Activated CD4-positive, CD25-positive, alpha-beta regulatory T cell (primary cell): ENCODE data around the gene PDCD1LG2.
"Not testable (repeated sequence)": the region's sequence is repeated elsewhere in the genome, so short reads cannot be mapped to it uniquely, and the experiment has no call there.

ENCODE experiments used
- DNase-seq, 4 experiments: peaks; one replicate each; lab custom pipeline; 2025; lab: John Stamatoyannopoulos, UW

Gene PDCD1LG2

GRCh38 chr9:5493679-5494511, 16.4 kb upstream of the PDCD1LG2 start:
- DNase-seq: no peak

DNA sequence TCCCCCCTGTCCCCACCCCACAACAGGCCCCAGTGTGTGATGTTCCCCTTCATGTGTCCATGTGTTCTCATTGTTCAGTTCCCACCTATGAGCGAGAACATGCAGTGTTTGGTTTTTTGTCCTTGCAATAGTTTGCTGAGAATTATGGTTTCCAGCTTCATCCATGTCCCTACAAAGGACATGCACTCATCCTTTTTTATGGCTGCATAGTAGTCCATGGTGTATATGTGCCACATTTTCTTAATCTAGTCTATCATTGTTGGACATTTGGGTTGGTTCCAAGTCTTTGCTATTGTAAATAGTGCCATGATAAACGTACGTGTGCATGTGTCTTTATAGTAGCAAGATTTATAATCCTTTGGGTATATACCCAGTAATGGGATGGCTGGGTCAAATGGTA, 15.6 kb upstream of the PDCD1LG2 start:
- DNase-seq: not testable (repeated sequence)

DNA sequence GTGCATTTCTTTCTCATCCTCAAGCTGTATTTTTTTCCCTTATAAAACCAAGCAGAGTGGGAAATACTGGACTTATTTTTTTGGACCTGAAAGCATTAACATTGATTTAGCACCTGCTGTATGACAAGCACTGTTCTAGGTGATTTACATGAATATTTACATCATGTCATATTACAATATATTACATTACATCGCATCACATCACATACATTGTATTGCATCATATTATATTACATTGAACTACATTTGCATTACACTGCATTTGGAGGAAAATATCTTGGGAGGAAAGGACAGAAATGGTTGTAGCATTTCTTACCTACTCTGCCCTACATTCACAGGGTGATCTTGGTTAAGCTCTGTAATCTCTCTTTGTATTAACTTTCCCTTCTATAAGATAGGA, 11.2 kb upstream of the PDCD1LG2 start:
- DNase-seq: no peak

DNA sequence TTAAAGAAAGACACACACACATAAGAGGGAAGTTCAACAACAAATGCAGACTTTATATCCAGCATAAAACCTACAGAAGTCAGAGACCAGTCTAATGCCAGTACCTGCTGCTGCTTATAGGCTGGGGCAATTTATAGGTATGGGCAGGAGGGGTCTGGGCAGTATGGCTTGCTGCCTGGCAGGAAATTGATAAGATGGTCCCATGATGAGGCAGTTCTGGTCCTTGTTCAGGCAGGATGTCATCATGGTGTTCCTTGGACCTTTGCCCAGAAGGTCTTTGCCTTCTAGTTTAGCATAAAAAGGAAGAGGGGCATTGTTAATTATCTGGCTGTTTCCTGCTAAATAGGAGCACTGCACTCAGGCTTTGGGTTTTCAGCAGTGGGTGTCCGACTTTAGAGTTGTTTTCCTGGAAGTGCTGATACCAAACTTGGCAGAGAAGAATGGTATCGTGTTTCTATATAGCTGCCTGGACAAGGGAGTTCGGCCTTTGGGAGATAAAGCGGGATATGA, 10.4 kb upstream of the PDCD1LG2 start:
- no peak for DNase-seq

DNA sequence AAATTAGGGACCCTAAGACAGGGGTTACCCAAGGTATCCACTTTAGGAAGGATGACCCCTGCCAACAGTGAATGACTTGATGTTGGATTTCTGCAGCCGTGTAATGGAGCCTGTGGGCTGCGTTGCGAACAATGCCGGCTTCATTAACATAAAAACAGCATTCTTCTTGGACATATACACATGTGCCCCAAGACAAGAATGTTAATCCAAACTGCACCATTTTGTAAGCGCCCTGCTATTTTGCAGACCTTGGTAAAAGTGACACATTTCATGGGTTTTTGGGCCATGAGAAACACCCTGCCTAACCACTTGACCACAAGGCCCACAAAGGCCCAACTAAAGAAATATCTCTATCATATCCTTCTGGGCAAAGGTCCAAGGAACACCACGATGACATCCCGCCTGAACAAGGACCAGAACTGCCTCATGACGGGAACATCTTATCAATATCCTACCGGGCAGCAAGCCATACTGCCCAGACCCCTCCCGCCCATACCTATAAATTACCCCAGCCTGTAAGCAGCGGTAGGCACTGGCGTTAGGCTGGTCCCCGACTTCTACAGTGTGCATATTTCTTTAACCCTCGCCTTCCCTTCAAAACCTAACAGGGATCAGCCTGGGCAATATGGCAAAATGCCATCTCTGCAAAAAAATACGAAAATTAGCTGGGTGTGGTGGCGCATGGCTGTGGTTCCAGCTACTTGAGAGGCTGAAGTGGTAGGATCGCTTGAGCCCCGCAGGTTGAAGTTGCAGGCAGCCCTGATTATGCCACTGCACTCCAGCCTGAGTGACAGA, 9.7 kb upstream of the PDCD1LG2 start:
- DNase-seq: no peak

DNA sequence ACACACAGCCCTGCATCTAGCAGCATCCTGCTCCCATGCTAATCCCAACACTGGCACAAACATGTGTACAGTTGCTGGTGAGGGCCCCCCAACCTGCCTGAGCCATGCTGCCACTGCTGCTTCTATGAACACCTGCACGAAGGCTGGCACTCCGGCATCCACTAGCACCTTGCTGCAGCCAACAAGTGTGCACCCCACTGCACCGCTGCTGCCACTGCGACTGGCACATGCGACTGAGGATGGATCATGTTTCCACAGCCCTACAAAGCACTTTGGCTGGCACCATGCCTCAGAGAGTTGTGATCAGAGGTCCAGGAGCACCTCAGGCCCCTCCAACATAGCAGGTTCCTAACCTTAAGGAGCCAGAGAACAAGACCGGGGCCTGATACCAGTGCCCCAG, 7.8 kb upstream of the PDCD1LG2 start:
- no peak for DNase-seq

DNA sequence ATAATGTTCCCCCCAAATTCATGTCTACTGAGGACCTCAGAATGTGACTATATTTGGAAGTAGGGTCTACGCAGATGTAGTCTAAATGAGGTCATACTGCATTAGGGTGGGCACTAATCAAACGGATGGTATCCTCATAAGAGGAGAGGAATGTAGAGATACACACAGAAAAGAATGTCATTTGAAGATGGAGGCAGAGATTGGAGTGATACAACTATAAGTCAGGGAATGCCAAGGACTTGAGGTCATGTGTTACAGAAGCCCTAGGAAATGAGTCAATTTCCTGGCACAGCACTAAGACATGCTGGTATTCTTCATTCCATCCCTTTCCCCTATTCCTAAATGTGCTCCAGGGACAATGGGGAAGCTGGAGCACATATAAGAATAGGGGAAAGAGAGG, 758 bp upstream of the PDCD1LG2 start:
- DNase-seq: no peak

GRCh38 chr9:5510989-5511388, 658 bp downstream of the PDCD1LG2 start:
- no peak for DNase-seq

DNA sequence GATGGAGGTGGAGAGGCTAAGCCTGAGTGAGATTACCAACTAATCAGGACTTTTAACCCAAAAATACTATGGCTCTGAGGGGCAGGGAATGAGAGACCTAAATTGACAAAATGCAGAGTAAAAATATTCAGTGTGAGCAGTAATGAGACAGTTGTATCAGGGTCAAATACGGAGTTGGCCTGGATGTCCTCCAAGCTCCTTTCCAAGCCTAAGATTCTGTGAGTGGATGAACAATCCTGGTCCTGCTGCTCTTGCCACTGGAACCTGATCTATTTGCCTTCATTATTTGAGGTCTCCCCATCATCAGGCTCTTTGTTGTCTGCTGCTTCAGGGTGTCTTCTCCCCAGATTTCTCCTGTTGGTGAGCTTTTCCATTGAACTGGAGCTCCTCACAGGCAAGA, 1.1 kb downstream of the PDCD1LG2 start:
- no peak for DNase-seq

DNA sequence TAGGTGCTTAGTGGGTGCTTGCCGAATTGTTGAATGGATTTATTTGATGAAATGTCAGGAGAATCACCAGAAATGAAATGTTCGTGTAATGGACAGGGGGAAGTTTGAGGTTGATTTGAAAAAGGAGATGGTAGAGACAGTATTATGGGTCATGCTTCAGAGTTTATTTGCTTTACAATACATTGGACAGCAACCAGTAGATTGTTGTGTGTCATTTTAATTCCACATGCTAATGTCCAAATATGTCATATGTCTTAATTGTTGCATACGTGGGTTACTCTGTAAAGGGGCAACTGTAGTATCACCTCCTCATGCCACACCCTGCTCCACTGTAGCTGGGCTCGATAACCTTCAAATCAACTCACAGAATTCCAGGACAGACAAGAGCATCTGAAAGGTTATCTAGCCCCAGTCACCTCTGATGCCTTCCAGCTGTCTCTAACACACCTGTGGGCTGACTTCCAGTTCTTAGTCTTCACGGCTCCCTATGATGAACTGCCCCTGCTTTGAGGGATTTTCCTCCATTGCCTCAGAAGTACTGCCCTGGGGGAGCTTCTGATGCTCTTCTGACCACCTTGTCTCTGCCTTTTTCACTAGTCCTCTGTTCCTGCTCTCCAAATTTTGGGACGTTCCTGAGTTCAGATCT, 1.7 kb downstream of the PDCD1LG2 start:
- DNase-seq: no peak

GRCh38 chr9:5512658-5513452, 2.5 kb downstream of the PDCD1LG2 start:
- no peak for DNase-seq

DNA sequence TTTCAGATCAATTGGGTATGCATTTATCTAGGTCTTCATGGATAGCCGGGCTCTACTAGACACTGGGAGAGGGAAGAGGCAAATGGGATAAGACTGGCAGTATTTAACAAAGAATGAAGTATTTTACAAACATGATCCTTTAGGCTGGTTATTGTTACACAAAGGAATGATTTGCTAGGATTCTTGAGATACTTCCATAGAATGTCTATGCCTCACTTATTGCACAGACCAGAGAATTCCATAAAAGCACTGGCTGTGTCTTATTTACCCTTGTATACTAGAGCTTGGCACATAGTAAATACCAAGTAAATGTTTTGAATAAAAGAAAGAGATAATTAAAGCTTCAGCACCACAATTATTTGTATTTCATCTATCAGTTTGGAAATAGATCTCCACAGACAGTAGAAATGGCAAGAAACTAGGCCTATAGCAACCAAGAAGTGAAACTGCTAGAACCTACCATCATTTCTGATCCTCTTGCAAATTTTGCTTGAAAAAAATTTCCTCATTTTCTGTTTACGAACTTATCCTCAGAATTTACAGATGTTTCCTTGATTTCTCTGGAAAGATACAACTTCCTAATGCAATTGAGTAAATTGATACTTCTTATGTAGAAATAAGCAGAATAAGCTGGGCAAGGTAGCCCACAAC, 3.8 kb downstream of the PDCD1LG2 start:
- DNase-seq: no peak

- DNase-seq: no peak
Observed at GRCh38 chr9:5514617-5515260, 4.4 kb downstream of the PDCD1LG2 start.

GRCh38 chr9:5515261-5515650, 4.9 kb downstream of the PDCD1LG2 start:
- DNase-seq: no peak

DNA sequence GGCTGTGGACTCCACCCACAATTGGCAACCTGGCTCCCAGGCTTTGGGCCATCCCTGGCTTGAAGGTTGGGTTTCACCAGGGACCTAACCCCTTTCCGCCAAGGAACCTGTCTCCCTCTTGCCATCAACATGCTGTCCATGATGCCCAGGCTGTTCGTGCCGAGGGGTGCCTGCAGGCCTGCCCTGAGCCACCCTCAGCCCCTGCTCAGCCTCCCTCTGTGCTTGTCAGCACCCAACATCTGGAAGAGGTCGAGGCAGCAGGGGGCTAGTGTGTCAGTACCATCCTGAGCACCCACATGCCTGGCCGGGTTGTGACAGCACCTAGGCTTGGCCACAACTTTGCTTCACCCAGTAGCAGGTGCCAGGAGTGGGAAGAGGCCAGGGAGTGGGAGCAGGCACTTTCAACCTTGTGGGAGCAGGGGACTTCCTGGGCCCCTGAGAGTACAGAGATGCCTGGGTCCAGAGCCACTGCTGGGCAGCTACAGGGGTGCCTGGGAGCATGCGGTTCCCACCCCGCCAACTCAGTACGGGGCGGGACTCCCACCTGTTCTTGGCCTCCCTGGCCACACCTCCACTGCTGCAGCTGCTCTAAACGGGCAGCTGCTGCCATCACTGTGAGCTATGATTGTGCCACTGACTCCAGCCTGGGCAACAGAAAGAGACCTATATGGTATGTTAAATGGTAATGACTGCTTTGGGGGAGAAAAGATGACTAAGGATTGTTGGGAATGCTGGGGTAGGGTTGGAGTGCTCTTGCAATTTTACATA, 6.3 kb downstream of the PDCD1LG2 start:
- no peak for DNase-seq

GRCh38 chr9:5518171-5518936, 8.0 kb downstream of the PDCD1LG2 start:
- no peak for DNase-seq

DNA sequence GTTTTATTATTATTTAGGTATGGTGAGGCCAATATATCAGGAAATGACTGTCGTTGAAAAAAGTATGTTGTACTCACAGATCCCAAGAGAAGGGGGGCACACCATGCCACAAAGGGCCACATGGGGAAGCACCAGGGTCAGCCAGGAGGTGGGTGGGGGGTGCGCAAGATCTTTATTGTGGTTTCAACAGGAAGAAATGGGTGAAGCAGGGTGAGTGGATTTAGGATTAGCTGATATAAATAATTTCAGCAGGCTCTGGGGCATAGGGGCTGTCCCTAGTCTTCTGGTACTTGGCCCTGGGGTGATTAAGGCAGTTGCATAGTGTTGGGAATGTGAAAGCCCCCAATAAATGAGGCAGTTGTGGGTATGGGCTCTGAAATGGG, 8.6 kb downstream of the PDCD1LG2 start:
- DNase-seq: no peak

GRCh38 chr9:5524090-5524489, 13.8 kb downstream of the PDCD1LG2 start:
- no peak for DNase-seq

GRCh38 chr9:5529683-5530221, 19.4 kb downstream of the PDCD1LG2 start:
- no peak for DNase-seq
